CD4-positive, alpha-beta T cell treated with Interleukin-4 for 4 hours (primary cell): ENCODE results near the gene PMCH.
"Not testable (repeated sequence)": the region's sequence is repeated elsewhere in the genome, so short reads cannot be mapped to it uniquely, and the experiment has no call there.

Source experiments
- DNase-seq: peaks from one replicate; pipeline ENCODE4 v3.0.0-alpha.2; 2020

The PMCH gene

DNA sequence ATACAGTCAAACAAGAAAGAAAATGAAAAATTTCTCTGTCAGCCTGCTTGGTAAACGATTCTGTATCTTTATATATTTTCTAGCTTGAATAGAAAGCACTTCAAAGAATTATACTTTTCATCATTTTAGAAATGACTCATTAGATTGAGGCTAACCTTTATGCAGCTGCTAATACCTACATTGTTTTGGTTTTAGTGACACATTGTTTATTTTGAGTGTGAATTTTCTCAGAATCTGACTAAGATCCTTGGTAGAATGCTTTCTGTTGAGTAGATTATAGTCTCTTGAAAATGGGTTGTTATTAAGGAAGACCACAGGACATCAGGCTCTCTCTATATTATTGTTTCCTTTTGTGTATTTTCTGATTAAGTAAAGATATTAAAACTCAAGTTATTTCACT lies at the start of gene PMCH:
Gene PMCH, minus strand, starts transcription at position 45 of the 400 bp plus-strand sequence. CDS start 63 bp downstream, outside the sequence.
- DNase-seq = peak; percentile 8

DNA sequence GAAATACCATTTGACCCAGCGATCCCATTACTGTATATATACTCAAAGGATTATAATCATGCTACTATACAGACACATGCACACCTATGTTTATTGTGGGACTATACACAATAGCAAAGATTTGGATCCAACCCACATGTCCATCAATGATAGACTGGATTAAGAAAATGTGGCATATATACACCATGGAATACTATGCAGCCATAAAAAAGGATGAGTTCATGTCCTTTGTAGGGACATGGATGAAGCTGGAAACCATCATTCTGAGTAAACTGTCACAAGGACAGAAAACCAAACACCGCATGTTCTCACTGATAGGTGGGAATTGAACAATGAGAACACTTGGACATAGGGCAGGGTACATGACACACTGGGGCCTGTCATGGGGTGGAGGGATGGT lies 43.2 kb upstream of the PMCH start:
- not testable (repeated sequence) for DNase-seq

DNA sequence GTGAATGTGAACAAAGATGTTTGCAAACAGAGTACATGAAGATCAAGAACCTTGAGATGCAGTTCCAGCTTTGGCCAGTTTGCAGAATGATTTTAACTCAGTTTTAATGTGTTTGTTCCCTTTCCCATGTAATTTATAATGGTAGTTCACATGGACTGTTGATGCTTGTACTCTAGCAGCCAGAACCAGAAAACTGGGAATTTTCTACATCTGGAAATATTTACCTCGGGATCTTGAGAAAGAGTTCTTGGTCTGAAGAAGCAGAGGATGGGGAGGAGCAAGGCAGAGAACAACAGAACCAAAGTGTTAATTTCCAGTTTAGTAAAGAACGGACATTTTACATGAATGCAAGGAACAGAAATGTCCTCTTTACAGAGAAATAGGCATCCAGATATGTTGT lies 37.0 kb upstream of the PMCH start:
- no peak for DNase-seq

- DNase-seq = no peak
Measured at GRCh38 chr12:102232446-102232845, 34.8 kb upstream of the PMCH start.

DNA sequence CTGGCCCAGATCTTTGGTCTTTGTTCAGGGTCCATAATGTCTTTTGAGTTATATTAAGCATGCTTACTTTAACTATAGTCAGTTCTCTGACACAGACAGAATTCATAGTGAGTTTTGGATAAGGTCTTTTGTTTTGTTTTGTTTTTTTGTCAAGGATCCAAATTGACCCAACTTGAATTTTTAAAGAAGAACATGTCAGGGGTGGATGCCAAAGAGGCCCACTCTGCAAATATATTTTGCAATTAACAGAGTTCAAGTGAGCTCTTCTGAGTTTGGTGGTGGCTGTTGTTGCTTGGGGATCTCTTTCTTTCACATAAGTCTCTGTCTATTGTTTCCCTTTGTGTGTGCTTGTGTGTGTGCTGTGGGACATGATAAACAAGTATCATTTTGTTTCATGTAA lies 34.4 kb upstream of the PMCH start:
- no peak for DNase-seq

- DNase-seq = no peak
Measured at GRCh38 chr12:102227954-102228353, 30.3 kb upstream of the PMCH start.

DNA sequence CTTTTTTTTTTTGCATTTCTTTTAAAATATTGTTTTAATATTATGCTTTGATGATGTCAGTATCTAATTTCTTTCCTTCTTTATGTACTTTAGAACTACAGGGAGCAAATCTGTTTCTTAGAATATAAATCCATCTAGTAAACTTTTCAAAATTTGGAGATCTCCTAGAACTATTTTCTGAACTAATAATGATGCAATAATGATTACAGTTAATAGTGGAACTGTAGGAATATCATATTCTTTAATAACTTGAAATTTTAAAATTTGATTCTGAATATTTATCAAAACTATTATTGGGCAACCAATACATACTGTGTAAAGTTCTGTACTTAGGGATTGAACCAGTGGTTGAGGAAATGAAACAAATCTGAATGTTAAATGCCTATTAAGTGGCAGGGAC lies 23.1 kb upstream of the PMCH start:
- no peak for DNase-seq

GRCh38 chr12:102215992-102216691 lies 18.5 kb upstream of the PMCH start:
- no peak for DNase-seq

DNA sequence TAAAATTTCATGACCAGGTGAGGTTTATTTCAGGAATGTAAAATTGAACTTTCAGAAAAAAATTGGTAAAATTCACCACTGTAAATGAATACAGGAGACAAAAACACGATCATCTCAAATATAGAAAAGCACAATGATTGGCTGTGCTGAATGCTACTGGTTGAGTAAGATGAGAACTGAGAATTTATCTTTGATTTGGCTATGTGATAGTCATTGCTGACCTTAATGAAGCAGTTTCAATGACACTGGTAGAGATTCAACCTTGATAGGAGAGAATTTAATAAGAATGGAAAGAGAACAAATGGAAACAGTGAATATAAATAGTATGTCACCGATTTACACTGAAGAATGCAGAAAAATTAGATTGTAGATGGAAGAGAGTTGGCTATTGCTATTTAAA lies 6.4 kb upstream of the PMCH start:
- DNase-seq = no peak

DNA sequence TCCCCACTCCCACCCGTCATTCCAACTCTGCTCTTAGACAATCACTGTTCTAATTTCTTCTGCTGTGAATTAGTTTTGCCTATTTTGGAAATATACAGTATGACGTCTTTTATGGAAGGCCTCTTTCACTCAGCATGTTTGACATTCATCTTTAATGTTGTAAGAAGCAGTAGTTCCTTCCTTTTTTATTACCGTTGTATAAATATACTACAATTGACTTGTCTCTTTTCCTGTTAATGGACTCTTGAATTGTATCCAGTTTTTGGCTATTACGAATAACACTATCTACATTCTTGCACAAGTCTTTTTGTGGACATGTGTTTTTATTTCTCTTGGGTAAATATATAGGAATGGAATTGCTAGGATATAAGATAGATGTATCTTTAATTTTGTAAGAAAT lies 4.9 kb upstream of the PMCH start:
- no peak for DNase-seq

DNA sequence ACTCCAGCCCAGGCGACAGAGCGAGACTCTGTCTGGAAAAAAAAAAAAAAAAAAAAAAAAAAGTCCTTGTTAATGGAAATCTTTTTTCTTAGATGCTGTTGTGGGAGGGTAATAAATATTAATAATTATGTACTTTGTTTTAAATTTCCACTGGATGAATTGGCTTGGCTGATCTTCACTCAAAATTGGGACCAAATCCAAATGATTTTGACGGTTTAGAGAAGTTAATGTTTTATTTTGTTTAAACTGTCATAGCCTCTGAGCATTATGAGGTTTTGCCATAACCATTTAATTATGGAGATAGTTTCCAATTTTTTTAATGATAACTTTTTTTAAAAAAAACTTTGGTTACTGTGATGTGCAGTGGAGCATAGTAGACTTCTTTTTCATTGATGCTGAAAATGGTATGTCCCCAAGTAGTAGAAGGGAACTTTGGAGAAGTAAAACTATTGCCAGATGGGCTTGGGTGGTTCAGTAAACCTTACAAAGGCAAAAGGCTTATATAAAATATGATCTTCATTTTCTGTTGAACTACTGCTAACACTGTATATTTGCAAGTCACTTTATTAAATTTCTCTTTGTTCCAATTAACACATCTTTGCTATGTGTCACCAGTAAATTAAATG lies 3.9 kb upstream of the PMCH start:
- DNase-seq = no peak

DNA sequence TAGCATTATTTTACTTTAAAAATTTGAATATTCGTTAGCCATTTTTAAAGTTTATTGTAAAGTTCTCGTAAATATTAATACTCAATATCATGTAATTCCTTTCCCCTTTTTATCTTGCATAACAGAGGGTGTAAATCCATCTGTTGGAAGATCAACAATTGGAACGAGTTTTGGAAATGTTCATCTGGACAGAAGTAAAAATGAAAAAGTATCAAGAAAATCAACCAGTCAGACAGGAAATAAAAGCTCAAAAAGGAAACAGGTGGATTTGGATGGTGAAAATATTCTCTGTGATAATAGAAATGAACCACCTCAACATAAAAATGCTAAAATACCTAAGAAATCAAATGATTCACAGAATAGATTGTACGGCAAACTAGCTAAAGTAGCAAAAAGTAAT lies 1.8 kb downstream of the PMCH start:
- DNase-seq = no peak

GRCh38 chr12:102182635-102183034 lies 15.0 kb downstream of the PMCH start:
- no peak for DNase-seq

DNA sequence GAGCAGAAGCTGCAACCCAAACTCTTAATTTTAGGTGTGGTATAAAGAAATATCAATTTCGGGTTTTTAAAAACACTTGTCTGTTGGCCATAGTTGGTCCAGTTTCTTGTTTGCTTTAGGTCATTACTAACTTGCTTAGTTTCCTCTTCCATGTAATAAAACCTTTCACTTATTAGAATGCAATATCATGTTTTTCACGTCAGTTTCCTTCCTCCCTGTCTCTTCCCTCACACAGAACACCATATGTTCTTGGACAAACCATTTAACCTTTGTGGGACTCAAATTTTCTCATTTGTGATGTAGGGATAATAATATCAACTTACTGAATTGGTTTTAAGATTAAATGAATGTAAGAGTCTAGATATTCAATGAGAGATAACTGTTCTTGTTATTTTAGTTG lies 22.9 kb downstream of the PMCH start:
- no peak for DNase-seq

GRCh38 chr12:102174117-102174516 lies 23.5 kb downstream of the PMCH start:
- DNase-seq = no peak

DNA sequence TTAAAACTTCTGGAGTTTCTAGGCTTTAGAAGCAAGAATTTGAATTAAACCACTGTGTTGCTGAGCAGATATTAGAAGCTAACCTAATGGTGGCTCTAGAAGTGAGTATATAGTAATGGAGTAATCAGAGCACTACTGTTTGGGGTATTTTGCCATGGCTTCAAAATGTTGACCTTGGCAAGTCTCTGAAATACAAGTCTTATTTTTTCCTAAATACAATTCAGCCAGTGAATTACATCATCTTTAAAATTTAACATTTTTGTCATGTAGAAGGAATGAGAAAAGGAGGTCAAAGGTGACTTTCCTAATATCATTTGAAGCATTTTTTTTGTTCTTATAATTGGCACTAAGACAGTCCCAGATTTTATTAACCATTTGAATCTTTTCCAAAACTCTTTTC lies 25.2 kb downstream of the PMCH start:
- DNase-seq = no peak

- DNase-seq = no peak
Measured at GRCh38 chr12:102171951-102172350, 25.7 kb downstream of the PMCH start.

GRCh38 chr12:102169922-102170621 lies 27.6 kb downstream of the PMCH start:
- DNase-seq = peak; percentile 31

GRCh38 chr12:102167821-102168604 lies 29.6 kb downstream of the PMCH start:
- no peak for DNase-seq

GRCh38 chr12:102163383-102163782 lies 34.2 kb downstream of the PMCH start:
- no peak for DNase-seq

GRCh38 chr12:102155206-102155605 lies 42.4 kb downstream of the PMCH start:
- not testable (repeated sequence) for DNase-seq

DNA sequence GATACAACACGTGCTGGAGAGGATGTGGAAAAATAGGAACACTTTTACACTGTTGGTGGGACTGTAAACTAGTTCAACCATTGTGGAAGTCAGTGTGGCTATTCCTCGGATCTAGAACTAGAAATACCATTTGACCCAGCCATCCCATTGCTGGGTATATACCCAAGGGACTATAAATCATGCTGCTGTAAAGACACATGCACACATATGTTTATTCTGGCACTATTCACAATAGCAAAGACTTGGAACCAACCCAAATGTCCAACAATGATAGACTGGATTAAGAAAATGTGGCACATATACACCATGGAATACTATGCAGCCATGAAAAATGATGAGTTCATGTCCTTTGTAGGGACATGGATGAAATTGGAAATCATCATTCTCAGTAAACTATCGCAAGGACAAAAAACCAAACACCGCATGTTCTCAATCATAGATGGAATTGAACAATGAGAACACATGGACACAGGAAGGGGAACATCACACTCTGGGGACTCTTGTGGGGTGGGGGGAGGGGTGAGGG lies 50.5 kb downstream of the PMCH start:
- not testable (repeated sequence) for DNase-seq
